Transverse colon (tissue), 4 donors: Measurements from ENCODE around the gene TEX13C. TPM values are rescaled to one million over a fixed set of nuclear protein-coding genes. Genes with fewer than 3 reads are reported as not detected.
"Not testable (repeated sequence)": the region's sequence is repeated elsewhere in the genome, so short reads cannot be mapped to it uniquely, and the experiment has no call there.

Experiments used
- DNase-seq: peaks from one replicate; pipeline ENCODE4 v3.0.0-alpha.2; 2019
- H3K27ac ChIP-seq, 4 donors: fragments of 200-600 bp; sonication (generic); 2 replicates each; pipeline ENCODE4 v1.5.1; 2016 to 2018; ENCODE audit warnings: inconsistent platforms in 4 of 4
- H3K27me3 ChIP-seq: fragments of 200-600 bp; sonication (generic); 2 replicates; pipeline ENCODE4 v1.5.1; 2017; ENCODE audit warnings: inconsistent platforms
- H3K36me3 ChIP-seq, 4 donors: fragments of 200-600 bp; sonication (generic); 2 replicates each; pipeline ENCODE4 v1.5.1; 2017 to 2019; ENCODE audit warnings: inconsistent platforms in 4 of 4
- H3K4me1 ChIP-seq, 4 donors: fragments of 200-600 bp; sonication (generic); 2 replicates each; pipeline ENCODE4 v1.5.1; 2017 to 2020; ENCODE audit warnings: inconsistent platforms in 4 of 4
- H3K4me3 ChIP-seq, 4 donors: fragments of 200-600 bp; sonication (generic); 1 replicate in 1 of 4; 2 replicates in 3 of 4; pipeline versions ENCODE4 v1.5.1 to v1.6.1; 2017 to 2019; ENCODE audit warnings: inconsistent platforms in 4 of 4
- H3K9me3 ChIP-seq, 2 donors: fragments of 200-600 bp; sonication (generic); 2 replicates each; pipeline ENCODE4 v1.5.1; 2017 to 2019; ENCODE audit warnings: inconsistent platforms in 2 of 2
- EP300 ChIP-seq: sonication (generic); formaldehyde crosslinking; IDR thresholded peaks from one replicate; pipeline ENCODE4 v1.6.1; 2017; ENCODE audit warnings: antibody characterized with exemption, low read depth
- POLR2A ChIP-seq: fragments of 450-650 bp; IDR thresholded peaks from one replicate; pipeline ENCODE4 v1.6.1; 2016; ENCODE audit warnings: antibody characterized with exemption, mild to moderate bottlenecking, moderate library complexity
- POLR2AphosphoS5 ChIP-seq, 3 donors: sonication (generic); formaldehyde crosslinking; IDR thresholded peaks; one replicate each; pipeline ENCODE4 v1.6.1; 2016; ENCODE audit warnings: antibody characterized with exemption in 3 of 3
- WGBS, 2 donors: methylation state at CpG; one replicate each; pipeline ENCODE4 v1.1.5; 2018; ENCODE audit warnings: low coverage in 1 of 2; 5-methylcytosine and 5-hydroxymethylcytosine counted together
- in situ Hi-C, 4 donors: fragments of 200-750 bp; cut with MboI; loops; one replicate each; pipeline versions ENCODE4 v1.15.0 to v1.15.1; 2017; ENCODE audit warnings: low sequenced_read_pairs in 3 of 4, low pct_ligation_motif_present in 1 of 4, low pct_unique_long_range_greater_than_20kb in 1 of 4
- intact Hi-C: fragments of 100-400 bp; cut with DNase I; formaldehyde crosslinking; loops from one replicate; pipeline ENCODE4 v1.15.1; 2023; ENCODE audit warnings: low total_unique reads
- total RNA-seq, 4 donors: library from RNA; depleted of rRNA; stranded (reverse); fragments of >200 nt; gene quantifications; one replicate each; pipeline ENCODE4 v1.1.0, GENCODE V29; 2016
- TF ChIP-seq, protein P1 (sequence below), 5 experiments: fragments of 200-600 bp in 3 of 5; fragments of 450-650 bp in 2 of 5; sonication (generic) in 3 of 5; IDR thresholded peaks; 1 replicate in 2 of 5; 2 replicates in 3 of 5; pipeline ENCODE4 v1.5.1; 2016 to 2017; ENCODE audit warnings: antibody characterized with exemption in 5 of 5, inconsistent platforms in 3 of 5, mild to moderate bottlenecking in 2 of 5, moderate library complexity in 1 of 5

Gene TEX13C
- total RNA-seq, 4 donors from 2014 or later = not detected

- H3K4me3 ChIP-seq = no peak overlapping the region
- intact Hi-C loops (no loop called here), in situ Hi-C loops (no loop called here)
- H3K27ac ChIP-seq = no peak overlapping the region
- H3K27me3 ChIP-seq = no peaks in the 10 kb centered on the region
- H3K9me3 ChIP-seq = no peaks in the 10 kb centered on the region
- no peaks in the 10 kb centered on the region for H3K4me1 ChIP-seq
- H3K36me3 ChIP-seq = no peaks in the 10 kb centered on the region
- TF ChIP-seq EP300 (no peak), POLR2A (no peak), POLR2AphosphoS5 (IDR thresholded peaks at IDR 0.05) (no peak)
- TF ChIP-seq, protein P1, sequence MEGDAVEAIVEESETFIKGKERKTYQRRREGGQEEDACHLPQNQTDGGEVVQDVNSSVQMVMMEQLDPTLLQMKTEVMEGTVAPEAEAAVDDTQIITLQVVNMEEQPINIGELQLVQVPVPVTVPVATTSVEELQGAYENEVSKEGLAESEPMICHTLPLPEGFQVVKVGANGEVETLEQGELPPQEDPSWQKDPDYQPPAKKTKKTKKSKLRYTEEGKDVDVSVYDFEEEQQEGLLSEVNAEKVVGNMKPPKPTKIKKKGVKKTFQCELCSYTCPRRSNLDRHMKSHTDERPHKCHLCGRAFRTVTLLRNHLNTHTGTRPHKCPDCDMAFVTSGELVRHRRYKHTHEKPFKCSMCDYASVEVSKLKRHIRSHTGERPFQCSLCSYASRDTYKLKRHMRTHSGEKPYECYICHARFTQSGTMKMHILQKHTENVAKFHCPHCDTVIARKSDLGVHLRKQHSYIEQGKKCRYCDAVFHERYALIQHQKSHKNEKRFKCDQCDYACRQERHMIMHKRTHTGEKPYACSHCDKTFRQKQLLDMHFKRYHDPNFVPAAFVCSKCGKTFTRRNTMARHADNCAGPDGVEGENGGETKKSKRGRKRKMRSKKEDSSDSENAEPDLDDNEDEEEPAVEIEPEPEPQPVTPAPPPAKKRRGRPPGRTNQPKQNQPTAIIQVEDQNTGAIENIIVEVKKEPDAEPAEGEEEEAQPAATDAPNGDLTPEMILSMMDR (IDR thresholded peaks at IDR 0.05) = no peak
- no peak for DNase-seq
- WGBS, 2 donors = 58% methylated on average over 1 of the region's 1 CpG; no CpG with 5 or more reads in 1 of the 2 donors
Measured at GRCh38 chrX:125306335-125306866, 13.3 kb upstream of the TEX13C start.

- Histone ChIP-seq H3K4me3 (no peak overlapping the region), H3K27ac (no peak overlapping the region), H3K4me1 (no peaks in the 10 kb centered on the region), H3K9me3 (no peaks in the 10 kb centered on the region), H3K36me3 (no peaks in the 10 kb centered on the region), H3K27me3 (no peaks in the 10 kb centered on the region)
- in situ Hi-C loops (no loop called here), intact Hi-C loops (no loop called here)
- DNase-seq = no peak
- TF ChIP-seq POLR2A (no peak), EP300 (no peak), POLR2AphosphoS5 (IDR thresholded peaks at IDR 0.05) (no peak)
- TF ChIP-seq, protein P1 (IDR thresholded peaks at IDR 0.05) = no peak
Measured at GRCh38 chrX:125308653-125309052, 11.0 kb upstream of the TEX13C start.

- H3K27ac ChIP-seq, in situ Hi-C loops: not testable (repeated sequence)
Measured at GRCh38 chrX:125319166-125319565, 505 bp upstream of the TEX13C start.

DNA sequence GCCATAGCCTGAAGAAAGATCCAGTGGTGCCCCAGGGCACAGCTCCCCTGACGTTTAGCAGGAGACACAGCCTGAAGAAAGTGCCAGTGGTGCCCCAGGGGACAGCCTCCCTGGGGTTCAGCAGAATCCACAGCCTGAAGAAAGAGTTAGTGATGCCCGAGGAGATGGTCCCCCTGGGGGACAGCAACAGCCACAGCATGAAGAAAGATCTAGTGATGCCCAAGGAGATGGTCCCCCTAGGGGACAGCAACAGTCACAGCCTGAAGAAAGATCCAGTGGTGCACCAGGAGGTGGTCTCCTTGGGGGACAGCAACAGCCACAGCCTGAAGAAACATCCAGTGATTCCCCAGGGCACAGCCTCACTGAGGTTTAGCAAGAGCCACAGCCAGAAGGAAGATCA, 2.8 kb downstream of the TEX13C start:
- Histone ChIP-seq H3K4me1 (no peaks in the 10 kb centered on the region), H3K27me3 (no peaks in the 10 kb centered on the region), H3K9me3 (no peaks in the 10 kb centered on the region), H3K36me3 (no peaks in the 10 kb centered on the region), H3K27ac (no peak overlapping the region), H3K4me3 (no peak overlapping the region)
- TF ChIP-seq EP300 = no peak
- no peak for TF ChIP-seq POLR2AphosphoS5 (IDR thresholded peaks at IDR 0.05)
- TF ChIP-seq, protein P1 (IDR thresholded peaks at IDR 0.05) = no peak
- no peak for TF ChIP-seq POLR2A
- intact Hi-C loops (no loop called here), in situ Hi-C loops (no loop called here)
- WGBS, 2 donors = 64% methylated on average over 1 of the region's 2 CpGs; no CpG with 5 or more reads in 1 of the 2 donors
- no peak for DNase-seq

More at GRCh38 chrX:125319166-125319565, 505 bp upstream of the TEX13C start:
- H3K4me3 ChIP-seq, H3K9me3 ChIP-seq, intact Hi-C loops, H3K4me1 ChIP-seq, H3K27me3 ChIP-seq, H3K36me3 ChIP-seq, DNase-seq: not testable (repeated sequence)
- 97% methylated on average over 16 of the region's 17 CpGs; no CpG with 5 or more reads in 1 of the 2 donors for WGBS, 2 donors

GRCh38 chrX:125326599-125326998, 6.9 kb downstream of the TEX13C start:
- Histone ChIP-seq H3K27ac (no peak overlapping the region), H3K27me3 (no peaks in the 10 kb centered on the region), H3K9me3 (no peaks in the 10 kb centered on the region), H3K36me3 (no peaks in the 10 kb centered on the region), H3K4me1 (no peaks in the 10 kb centered on the region), H3K4me3 (no peak overlapping the region)
- WGBS, 2 donors = 67% methylated on average over 3 of the region's 3 CpGs; no CpG with 5 or more reads in 1 of the 2 donors
- in situ Hi-C loops (no loop called here), intact Hi-C loops (no loop called here)
- no peak for DNase-seq
- TF ChIP-seq, protein P1 (IDR thresholded peaks at IDR 0.05) = no peak
